Measurements from ENCODE around the gene P2RY2.

- TF ChIP-seq CTCF (conservative IDR thresholded peaks at IDR 0.05) (peak; percentile 93), EZH2 (IDR thresholded peaks at IDR 0.05; ENCODE audit: low read depth) (no peak)
Measured at GRCh38 chr11:73177778-73178539, 40.1 kb upstream of the P2RY2 start.

Measured in PC-9 (cell line).